Measurements from ENCODE around the gene FAM241A. TPM values are rescaled to one million over a fixed set of nuclear protein-coding genes. Genes with fewer than 3 reads are reported as not detected.
"Not testable (repeated sequence)": the region's sequence is repeated elsewhere in the genome, so short reads cannot be mapped to it uniquely, and the experiment has no call there.

FAM241A gene
- total RNA-seq, 2 donors from 2014 or later = 1.4 to 1.9 TPM

DNA sequence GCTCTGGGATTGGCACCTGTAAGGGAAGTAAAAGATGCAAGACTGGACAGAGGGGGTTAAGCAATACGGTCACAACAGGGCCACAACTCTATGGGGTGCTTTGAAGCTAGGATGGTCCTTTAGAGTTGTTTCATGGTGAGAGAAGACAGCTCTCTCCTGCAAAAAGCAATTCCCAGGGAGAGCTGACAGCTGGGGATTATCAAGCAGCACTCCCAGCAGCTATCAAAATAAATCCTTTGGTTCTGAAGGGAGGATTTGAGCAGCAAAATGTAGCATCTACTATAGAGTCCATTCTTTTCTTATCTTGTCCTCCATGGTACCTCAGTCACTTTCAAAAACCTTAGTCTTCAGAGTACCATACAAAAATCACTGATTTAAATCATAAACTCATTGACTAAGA is 51.2 kb downstream of the FAM241A start:
- Histone ChIP-seq H3K4me1 (no peaks in the 10 kb centered on the region), H3K9ac (ENCODE audit: low read depth in 2 of 2, low read length in 2 of 2) (no peak overlapping the region), H3K27ac (no peak overlapping the region), H3K4me3 (no peak overlapping the region), H3K27me3 (no peaks in the 10 kb centered on the region), H3K36me3 (no peaks in the 10 kb centered on the region), H3K9me3 (no peaks in the 10 kb centered on the region)
- intact Hi-C loops (cut with DNase I) = no loop called here
- TF ChIP-seq, protein P1, sequence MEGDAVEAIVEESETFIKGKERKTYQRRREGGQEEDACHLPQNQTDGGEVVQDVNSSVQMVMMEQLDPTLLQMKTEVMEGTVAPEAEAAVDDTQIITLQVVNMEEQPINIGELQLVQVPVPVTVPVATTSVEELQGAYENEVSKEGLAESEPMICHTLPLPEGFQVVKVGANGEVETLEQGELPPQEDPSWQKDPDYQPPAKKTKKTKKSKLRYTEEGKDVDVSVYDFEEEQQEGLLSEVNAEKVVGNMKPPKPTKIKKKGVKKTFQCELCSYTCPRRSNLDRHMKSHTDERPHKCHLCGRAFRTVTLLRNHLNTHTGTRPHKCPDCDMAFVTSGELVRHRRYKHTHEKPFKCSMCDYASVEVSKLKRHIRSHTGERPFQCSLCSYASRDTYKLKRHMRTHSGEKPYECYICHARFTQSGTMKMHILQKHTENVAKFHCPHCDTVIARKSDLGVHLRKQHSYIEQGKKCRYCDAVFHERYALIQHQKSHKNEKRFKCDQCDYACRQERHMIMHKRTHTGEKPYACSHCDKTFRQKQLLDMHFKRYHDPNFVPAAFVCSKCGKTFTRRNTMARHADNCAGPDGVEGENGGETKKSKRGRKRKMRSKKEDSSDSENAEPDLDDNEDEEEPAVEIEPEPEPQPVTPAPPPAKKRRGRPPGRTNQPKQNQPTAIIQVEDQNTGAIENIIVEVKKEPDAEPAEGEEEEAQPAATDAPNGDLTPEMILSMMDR (IDR thresholded peaks at IDR 0.05) = no peak
- no peak for DNase-seq

DNA sequence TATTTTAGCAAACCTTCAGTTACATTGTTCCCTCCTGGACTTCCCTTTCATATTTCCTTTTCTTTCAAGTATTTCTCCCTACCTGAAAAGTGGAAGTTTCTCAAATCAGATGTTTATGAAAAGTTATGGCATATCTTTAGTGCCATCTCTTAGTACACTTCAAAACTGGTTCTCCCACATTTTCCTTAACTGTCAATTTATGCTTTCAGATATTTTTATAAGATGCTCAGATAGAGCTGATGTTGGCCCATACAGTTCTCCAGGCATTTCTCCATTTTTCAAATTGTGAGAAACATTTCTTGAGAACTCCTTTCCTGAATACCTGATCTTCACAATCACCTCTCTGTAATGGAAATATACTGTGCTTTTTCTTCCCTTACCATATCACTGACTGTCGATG is 53.8 kb downstream of the FAM241A start:
- H3K9ac ChIP-seq (ENCODE audit: low read depth in 2 of 2, low read length in 2 of 2) = no peak overlapping the region
- H3K27ac ChIP-seq = no peak overlapping the region
- no peaks in the 10 kb centered on the region for H3K9me3 ChIP-seq
- H3K27me3 ChIP-seq = no peaks in the 10 kb centered on the region
- intact Hi-C loops (cut with DNase I) = no loop called here
- no peak for DNase-seq
- H3K4me1 ChIP-seq = no peaks in the 10 kb centered on the region
- TF ChIP-seq, protein P1 (IDR thresholded peaks at IDR 0.05) = no peak
- no peak overlapping the region for H3K4me3 ChIP-seq
- H3K36me3 ChIP-seq = no peaks in the 10 kb centered on the region

DNA sequence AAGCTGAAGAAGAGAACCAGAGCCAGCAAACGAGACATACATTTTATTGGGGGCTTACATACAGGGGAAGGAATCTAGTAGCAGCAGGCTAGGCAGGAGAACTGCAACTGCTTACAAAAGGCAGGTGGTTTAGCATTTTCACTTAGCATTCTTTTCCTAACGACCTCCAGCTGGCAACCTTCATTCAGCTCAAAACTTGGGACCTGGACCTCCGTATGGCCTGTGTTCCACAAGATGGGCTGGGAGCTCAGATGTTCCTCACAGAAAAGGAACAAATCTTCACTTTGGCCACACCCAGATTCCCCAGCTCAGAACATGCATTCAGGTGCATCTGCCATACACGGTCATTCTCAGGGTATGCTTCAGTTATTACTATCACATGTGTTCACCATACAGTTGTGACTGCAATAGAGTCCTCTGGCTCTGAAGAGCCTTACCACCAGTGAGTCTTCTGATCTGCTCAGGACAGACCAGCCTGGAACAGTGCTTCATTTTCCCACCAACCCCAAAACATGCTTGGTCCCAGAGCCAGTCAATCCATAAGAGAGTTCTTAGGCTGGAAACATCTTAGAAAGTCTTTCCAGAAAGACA is 56.8 kb downstream of the FAM241A start:
- TF ChIP-seq, protein P1 (IDR thresholded peaks at IDR 0.05) = no peak
- DNase-seq = no peak
- no peaks in the 10 kb centered on the region for H3K9me3 ChIP-seq
- H3K27me3 ChIP-seq = no peaks in the 10 kb centered on the region
- H3K4me3 ChIP-seq = no peak overlapping the region
- intact Hi-C loops (cut with DNase I) = no loop called here
- H3K4me1 ChIP-seq = no peaks in the 10 kb centered on the region
- no peaks in the 10 kb centered on the region for H3K36me3 ChIP-seq
- no peak overlapping the region for H3K27ac ChIP-seq
- H3K9ac ChIP-seq (ENCODE audit: low read depth in 2 of 2, low read length in 2 of 2) = no peak overlapping the region

DNA sequence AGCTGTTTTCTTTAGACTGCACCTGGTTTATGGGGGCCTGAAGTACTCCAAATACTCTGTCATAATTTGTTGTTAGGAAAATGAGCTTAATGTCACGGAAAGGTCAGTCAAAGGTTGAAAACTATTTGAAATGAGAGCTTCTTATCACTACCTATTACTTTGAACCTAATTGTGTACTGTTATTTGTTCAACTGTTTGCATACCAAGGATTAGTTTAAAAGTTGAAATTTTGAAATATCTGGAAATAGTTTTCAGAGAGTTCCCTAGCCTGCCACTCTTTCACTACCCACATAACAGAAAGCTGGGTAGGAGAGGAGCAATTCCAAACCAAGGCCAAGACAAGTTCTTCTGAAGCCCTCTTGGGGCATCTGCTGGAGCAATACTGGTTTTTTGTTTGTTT is 58.3 kb downstream of the FAM241A start:
- Histone ChIP-seq H3K4me3 (no peak overlapping the region), H3K36me3 (no peaks in the 10 kb centered on the region), H3K27ac (no peak overlapping the region), H3K27me3 (no peaks in the 10 kb centered on the region), H3K9ac (ENCODE audit: low read depth in 2 of 2, low read length in 2 of 2) (no peak overlapping the region), H3K9me3 (no peaks in the 10 kb centered on the region), H3K4me1 (no peaks in the 10 kb centered on the region)
- intact Hi-C loops (cut with DNase I) = no loop called here
- TF ChIP-seq, protein P1 (IDR thresholded peaks at IDR 0.05) = no peak
- DNase-seq = no peak

GRCh38 chr4:112206431-112206830 is 61.2 kb downstream of the FAM241A start:
- H3K27me3 ChIP-seq = no peaks in the 10 kb centered on the region
- H3K4me3 ChIP-seq = no peak overlapping the region
- intact Hi-C loops (cut with DNase I) = no loop called here
- H3K27ac ChIP-seq = no peak overlapping the region
- no peak for DNase-seq
- H3K9me3 ChIP-seq = no peaks in the 10 kb centered on the region
- TF ChIP-seq, protein P1 (IDR thresholded peaks at IDR 0.05) = no peak
- no peaks in the 10 kb centered on the region for H3K4me1 ChIP-seq
- no peaks in the 10 kb centered on the region for H3K36me3 ChIP-seq
- no peak overlapping the region for H3K9ac ChIP-seq (ENCODE audit: low read depth in 2 of 2, low read length in 2 of 2)

DNA sequence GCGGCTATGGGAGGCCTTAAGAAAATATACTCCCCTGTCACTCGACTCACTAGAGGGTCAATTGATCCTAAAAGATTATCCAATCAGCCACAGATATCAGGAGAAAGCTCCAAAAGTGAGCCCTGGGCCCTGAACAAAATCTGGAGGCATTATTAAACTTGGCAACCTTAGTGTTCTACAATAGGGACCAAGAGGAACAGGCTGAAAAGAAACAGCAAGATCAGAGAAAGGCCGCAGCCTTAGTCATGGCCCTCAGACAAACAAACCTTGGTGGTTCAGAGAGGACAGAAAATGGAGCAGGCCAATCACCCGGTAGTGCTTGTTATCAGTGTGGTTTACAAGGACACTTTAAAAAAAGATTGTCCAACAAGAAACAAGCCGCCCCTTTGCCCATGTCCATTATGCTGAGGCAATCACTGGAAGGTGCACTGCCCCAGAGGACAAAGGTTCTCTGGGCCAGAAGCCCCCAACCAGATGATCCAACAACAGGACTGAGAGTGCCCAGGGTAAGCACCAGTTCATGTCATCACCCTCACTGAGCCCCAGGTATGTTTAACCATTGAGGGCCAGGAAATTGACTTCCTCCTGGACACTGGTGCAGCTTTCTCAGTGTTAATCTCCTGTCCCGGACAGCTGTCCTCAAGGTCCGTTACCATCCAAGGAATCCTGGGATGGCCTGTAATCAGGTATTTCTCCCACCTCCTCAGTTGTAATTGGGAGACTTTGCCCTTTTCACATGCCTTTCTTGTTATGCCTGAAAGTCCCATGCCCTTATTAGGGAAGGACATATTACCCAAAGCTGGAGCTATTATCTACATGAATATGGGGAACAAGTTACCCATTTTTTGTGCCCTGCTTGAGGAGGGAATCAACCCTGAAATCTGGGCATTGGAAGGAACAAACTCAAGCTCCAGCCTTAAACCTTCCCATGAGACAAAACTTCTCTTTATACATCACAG is 63.2 kb downstream of the FAM241A start:
- H3K36me3 ChIP-seq; H3K9ac ChIP-seq (ENCODE audit: low read depth in 2 of 2, low read length in 2 of 2); H3K4me1 ChIP-seq; intact Hi-C loops (cut with DNase I); H3K4me3 ChIP-seq; DNase-seq; H3K27me3 ChIP-seq; H3K9me3 ChIP-seq; H3K27ac ChIP-seq: not testable (repeated sequence)

All from colonic mucosa (tissue), 4 donors.